Choroid plexus epithelial cell (primary cell): ENCODE results near the gene RBM24.

Experiments
- DNase-seq: peaks from one replicate; pipeline ENCODE4 v3.0.0-alpha.2; 2010; ENCODE audit warnings: low read depth
- H3K4me3 ChIP-seq: 2 replicates; pipeline ENCODE4 v1.5.1; 2011; ENCODE audit warnings: low read depth, mild to moderate bottlenecking, control low read depth, low read length, moderate library complexity
- CTCF ChIP-seq: conservative IDR thresholded peaks from 2 replicates; pipeline ENCODE4 v1.5.1; 2011; ENCODE audit warnings: low read depth, mild to moderate bottlenecking, control low read depth, inconsistent platforms, low read length, moderate library complexity

RBM24 gene

DNA sequence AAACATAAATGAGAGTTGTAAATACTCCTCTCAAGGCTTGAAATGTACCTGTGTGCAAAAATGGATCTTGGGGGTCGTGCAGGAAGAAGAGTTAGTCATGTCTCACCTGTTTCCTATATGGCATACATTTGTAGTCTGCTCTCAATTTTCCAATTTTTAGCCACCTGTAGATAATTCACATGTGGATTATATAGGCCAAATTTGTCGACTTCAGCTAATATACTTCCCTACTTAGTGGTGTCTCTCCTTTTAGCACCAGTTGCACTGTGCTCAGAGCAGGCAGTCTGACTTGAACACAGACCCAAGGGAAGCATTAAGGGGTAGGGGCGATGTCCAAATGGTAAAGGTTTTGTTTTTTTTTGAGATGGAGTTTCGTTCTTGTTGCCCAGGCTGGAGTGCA is 1.9 kb downstream of the RBM24 start:
- no peak overlapping the region for H3K4me3 ChIP-seq
- no peak for TF ChIP-seq CTCF
- no peak for DNase-seq

DNA sequence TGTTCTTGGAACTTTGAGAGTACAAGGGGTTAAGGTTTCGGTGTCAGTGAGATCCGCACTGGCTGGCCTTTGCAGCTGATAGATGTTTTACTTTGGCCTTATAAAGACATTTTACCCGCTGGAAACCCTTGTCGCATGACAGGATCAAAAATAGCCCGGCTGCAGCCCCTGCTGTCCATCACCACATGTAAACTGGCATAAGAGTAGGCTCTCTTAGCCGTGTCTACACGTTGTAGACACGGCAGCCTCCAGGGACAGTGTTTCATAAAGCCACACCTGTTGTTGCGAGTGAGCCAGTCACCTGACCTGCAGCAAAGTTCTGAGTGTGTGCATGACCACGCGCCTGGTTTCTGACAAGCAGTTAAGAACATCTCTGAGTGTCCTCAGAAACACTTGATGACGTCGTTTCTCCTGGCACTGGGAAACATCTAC is 8.5 kb downstream of the RBM24 start:
- H3K4me3 ChIP-seq = no peak overlapping the region
- no peak for TF ChIP-seq CTCF
- DNase-seq = no peak

DNA sequence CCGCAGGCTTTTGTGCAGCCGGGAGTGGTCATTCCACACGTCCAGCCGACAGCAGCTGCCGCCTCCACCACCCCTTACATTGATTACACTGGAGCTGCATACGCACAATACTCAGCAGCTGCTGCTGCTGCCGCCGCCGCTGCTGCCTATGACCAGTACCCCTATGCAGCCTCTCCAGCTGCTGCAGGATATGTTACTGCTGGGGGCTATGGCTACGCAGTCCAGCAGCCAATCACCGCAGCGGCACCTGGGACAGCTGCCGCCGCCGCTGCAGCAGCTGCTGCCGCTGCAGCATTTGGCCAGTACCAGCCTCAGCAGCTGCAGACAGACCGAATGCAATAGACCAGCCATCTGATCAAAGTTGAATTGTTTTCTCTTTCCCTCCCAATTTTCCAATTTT is 10.6 kb downstream of the RBM24 start:
- no peak for TF ChIP-seq CTCF
- no peak overlapping the region for H3K4me3 ChIP-seq
- no peak for DNase-seq

GRCh38 chr6:17292600-17293133 is 11.5 kb downstream of the RBM24 start:
- no peak for TF ChIP-seq CTCF
- H3K4me3 ChIP-seq = no peak overlapping the region
- DNase-seq = no peak

DNA sequence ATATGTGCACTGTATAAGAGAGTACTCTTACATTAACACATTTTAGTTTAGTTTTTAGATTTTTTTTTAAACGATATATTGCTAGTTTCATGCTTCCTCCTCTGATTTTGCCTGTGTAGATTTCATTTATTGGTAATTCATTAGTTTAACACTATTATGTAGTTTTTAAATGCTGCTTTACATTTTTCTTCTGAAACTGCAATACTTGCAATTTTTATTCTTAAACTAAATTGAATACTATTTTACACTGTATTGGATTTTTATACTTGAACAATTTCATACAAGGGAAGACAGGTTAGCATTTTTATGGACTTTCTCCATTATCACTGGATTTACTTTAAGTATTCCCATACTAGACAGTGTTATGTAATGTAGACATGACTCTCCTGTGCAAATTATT is 12.2 kb downstream of the RBM24 start:
- DNase-seq = no peak
- no peak for TF ChIP-seq CTCF
- H3K4me3 ChIP-seq = no peak overlapping the region

DNA sequence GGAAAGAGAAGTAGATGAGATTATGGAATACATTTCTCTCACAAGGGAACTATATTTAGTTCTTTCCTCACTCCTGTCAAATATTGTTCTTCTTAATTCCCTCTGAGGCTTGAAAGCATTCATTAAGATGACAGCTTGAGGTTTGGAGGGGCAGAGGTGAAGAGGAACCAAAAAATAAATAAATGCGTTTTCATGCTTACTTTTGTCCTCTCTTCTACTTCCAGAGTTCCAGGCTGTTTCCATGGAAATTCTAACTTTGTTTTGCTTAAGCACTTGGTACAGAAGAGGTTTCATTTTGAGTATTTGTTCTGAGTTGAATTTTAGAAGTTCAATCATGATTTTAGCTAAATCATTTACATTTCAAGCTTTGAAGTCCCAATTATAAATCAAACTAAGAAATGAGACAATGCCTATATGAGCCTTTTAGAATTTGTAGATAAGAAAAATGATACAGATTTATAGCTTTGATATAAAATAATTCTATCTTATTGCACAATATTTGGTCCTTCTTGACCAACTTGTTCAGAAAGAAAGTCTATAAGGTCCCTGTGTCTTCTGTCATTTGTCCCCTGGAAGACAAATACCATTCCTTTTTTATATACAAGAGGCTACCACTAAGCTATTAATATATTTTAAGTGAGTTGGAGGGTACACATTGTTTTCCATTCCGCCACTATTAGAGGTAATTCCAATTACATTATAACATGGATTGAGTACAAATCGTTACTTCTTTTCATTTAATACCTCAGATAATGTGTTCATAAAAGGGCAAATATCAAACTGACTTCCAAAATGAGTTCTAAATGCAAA is 16.3 kb downstream of the RBM24 start:
- TF ChIP-seq CTCF = no peak
- DNase-seq = peak; percentile 23
- no peak overlapping the region for H3K4me3 ChIP-seq

GRCh38 chr6:17298257-17298656 is 17.1 kb downstream of the RBM24 start:
- no peak overlapping the region for H3K4me3 ChIP-seq
- TF ChIP-seq CTCF = no peak
- no peak for DNase-seq
